Breast epithelium (tissue), 3 donors: Measurements from ENCODE around the gene SLC5A2.

ENCODE experiments used
- POLR2A ChIP-seq: fragments of 450-650 bp; IDR thresholded peaks from one replicate; pipeline ENCODE4 v1.6.1; 2016; ENCODE audit warnings: antibody characterized with exemption, mild to moderate bottlenecking, moderate library complexity
- TF ChIP-seq, protein P1 (sequence below), 3 donors: fragments of 450-650 bp; IDR thresholded peaks; one replicate each; pipeline ENCODE4 v1.5.1; 2016 to 2017; ENCODE audit warnings: antibody characterized with exemption in 3 of 3, mild to moderate bottlenecking in 3 of 3, moderate library complexity in 3 of 3

DNA sequence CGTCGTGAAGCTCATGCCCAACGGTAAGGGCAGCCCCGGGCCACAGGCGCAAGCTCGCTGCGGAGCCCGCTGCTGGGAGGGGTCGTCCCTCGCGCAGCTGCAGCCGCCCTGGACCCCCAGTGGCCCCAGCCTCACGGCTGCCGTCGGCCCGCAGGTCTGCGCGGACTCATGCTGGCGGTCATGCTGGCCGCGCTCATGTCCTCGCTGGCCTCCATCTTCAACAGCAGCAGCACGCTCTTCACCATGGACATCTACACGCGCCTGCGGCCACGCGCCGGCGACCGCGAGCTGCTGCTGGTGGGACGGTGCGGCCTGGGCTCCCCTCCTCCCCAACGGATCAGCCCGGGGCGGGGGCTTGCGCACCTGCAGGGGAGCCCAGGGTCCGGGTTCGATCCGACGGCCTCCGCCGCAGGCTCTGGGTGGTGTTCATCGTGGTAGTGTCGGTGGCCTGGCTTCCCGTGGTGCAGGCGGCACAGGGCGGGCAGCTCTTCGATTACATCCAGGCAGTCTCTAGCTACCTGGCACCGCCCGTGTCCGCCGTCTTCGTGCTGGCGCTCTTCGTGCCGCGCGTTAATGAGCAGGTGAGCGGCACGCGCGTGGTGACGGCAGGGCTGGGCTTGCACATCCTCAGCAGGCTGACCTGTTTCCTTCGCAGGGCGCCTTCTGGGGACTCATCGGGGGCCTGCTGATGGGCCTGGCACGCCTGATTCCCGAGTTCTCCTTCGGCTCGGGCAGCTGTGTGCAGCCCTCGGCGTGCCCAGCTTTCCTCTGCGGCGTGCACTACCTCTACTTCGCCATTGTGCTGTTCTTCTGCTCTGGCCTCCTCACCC is 5.8 kb downstream of the SLC5A2 start:
- no peak for TF ChIP-seq POLR2A
- TF ChIP-seq, protein P1, sequence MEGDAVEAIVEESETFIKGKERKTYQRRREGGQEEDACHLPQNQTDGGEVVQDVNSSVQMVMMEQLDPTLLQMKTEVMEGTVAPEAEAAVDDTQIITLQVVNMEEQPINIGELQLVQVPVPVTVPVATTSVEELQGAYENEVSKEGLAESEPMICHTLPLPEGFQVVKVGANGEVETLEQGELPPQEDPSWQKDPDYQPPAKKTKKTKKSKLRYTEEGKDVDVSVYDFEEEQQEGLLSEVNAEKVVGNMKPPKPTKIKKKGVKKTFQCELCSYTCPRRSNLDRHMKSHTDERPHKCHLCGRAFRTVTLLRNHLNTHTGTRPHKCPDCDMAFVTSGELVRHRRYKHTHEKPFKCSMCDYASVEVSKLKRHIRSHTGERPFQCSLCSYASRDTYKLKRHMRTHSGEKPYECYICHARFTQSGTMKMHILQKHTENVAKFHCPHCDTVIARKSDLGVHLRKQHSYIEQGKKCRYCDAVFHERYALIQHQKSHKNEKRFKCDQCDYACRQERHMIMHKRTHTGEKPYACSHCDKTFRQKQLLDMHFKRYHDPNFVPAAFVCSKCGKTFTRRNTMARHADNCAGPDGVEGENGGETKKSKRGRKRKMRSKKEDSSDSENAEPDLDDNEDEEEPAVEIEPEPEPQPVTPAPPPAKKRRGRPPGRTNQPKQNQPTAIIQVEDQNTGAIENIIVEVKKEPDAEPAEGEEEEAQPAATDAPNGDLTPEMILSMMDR (IDR thresholded peaks at IDR 0.05): no peak
